HEK293 (cell line): ENCODE results near the gene NGRN.

Source experiments
- CTCF ChIA-PET: fragments of 350-600 bp; formaldehyde crosslinking; extraction: SDS; loops from one replicate; lab custom pipeline; 2021; ENCODE audit warnings: antibody characterized with exemption; lab: Yijun Ruan, JAX
- POLR2A ChIA-PET: fragments of 300-600 bp; formaldehyde crosslinking; extraction: SDS; loops from one replicate; lab custom pipeline; 2020; ENCODE audit warnings: antibody characterized with exemption, inconsistent platforms; lab: Yijun Ruan, JAX
- H3K27ac ChIP-seq: fragments of 200-500 bp; sonication (Bioruptor generic); 2 replicates; pipeline ENCODE4 v1.5.1; 2014; ENCODE audit warnings: low read depth, low read length, control low read depth, inconsistent platforms; ENCODE audit errors: extremely low read depth
- H3K36me3 ChIP-seq, 2 experiments: fragments of 200-500 bp in 1 of 2; sonication (Bioruptor generic) in 1 of 2; 1 replicate in 1 of 2; 2 replicates in 1 of 2; pipeline ENCODE4 v1.5.1; 2014 to 2017; ENCODE audit warnings: inconsistent platforms in 2 of 2, low read length in 2 of 2; ENCODE audit not compliant: control insufficient read depth in 2 of 2, insufficient read depth in 1 of 2
- H3K4me1 ChIP-seq: fragments of 200-500 bp; sonication (Bioruptor generic); 2 replicates; pipeline ENCODE4 v1.5.1; 2014; ENCODE audit warnings: mild to moderate bottlenecking, low read length, inconsistent platforms; ENCODE audit not compliant: control insufficient read depth, insufficient read depth
- H3K4me3 ChIP-seq: 2 replicates; pipeline ENCODE4 v1.5.1; 2011; ENCODE audit warnings: low read depth, mild to moderate bottlenecking, control low read depth, low read length, moderate library complexity
- H3K9me3 ChIP-seq: fragments of 200-500 bp; sonication (Bioruptor generic); 2 replicates; pipeline ENCODE4 v1.5.1; 2014; ENCODE audit warnings: low read depth, low read length, inconsistent platforms; ENCODE audit not compliant: control insufficient read depth, insufficient read depth
- GLI2 ChIP-seq: fragments of 450-650 bp; formaldehyde crosslinking; IDR thresholded peaks from 2 replicates; pipeline ENCODE4; 2017; ENCODE audit warnings: missing biosample characterization, missing genetic modification characterization, low read depth, borderline replicate concordance
- GLIS1 ChIP-seq: fragments of 450-650 bp; formaldehyde crosslinking; IDR thresholded peaks from 2 replicates; pipeline ENCODE4 v1.5.1; 2016; ENCODE audit warnings: missing biosample characterization, missing genetic modification characterization
- GLIS2 ChIP-seq: fragments of 450-650 bp; formaldehyde crosslinking; IDR thresholded peaks from 2 replicates; pipeline ENCODE4 v1.5.1; 2016; ENCODE audit warnings: missing biosample characterization, missing genetic modification characterization
- KLF16 ChIP-seq: fragments of 450-650 bp; formaldehyde crosslinking; IDR thresholded peaks from 2 replicates; pipeline ENCODE4 v1.5.1; 2017; ENCODE audit warnings: missing biosample characterization, missing genetic modification characterization
- OSR2 ChIP-seq: fragments of 450-650 bp; formaldehyde crosslinking; IDR thresholded peaks from 2 replicates; pipeline ENCODE4 v1.5.1; 2016; ENCODE audit warnings: missing biosample characterization, missing genetic modification characterization
- PRDM6 ChIP-seq: fragments of 450-650 bp; formaldehyde crosslinking; IDR thresholded peaks from 2 replicates; pipeline ENCODE4 v1.5.1; 2017; ENCODE audit warnings: missing biosample characterization, missing genetic modification characterization
- RBAK ChIP-seq: fragments of 450-650 bp; formaldehyde crosslinking; IDR thresholded peaks from 2 replicates; pipeline ENCODE4 v1.5.1; 2016; ENCODE audit warnings: missing biosample characterization, missing genetic modification characterization
- REPIN1 ChIP-seq: fragments of 450-650 bp; formaldehyde crosslinking; IDR thresholded peaks from 2 replicates; pipeline ENCODE4 v1.5.1; 2017; ENCODE audit warnings: missing biosample characterization, missing genetic modification characterization, low read depth
- ZBTB44 ChIP-seq: fragments of 450-650 bp; IDR thresholded peaks from 2 replicates; pipeline ENCODE4 v1.5.1; 2018; ENCODE audit warnings: missing biosample characterization, mild to moderate bottlenecking, missing genetic modification characterization
- ZBTB8A ChIP-seq: fragments of 450-650 bp; formaldehyde crosslinking; IDR thresholded peaks from 2 replicates; pipeline ENCODE4 v1.5.1; 2016; ENCODE audit warnings: missing biosample characterization, missing genetic modification characterization
- ZFP37 ChIP-seq: fragments of 450-650 bp; formaldehyde crosslinking; IDR thresholded peaks from 2 replicates; pipeline ENCODE4 v1.5.1; 2016; ENCODE audit warnings: missing biosample characterization, missing genetic modification characterization
- ZFP69B ChIP-seq: fragments of 450-650 bp; formaldehyde crosslinking; IDR thresholded peaks from 2 replicates; pipeline ENCODE4 v1.5.1; 2016; ENCODE audit warnings: missing biosample characterization, missing genetic modification characterization
- ZIC2 ChIP-seq: fragments of 450-650 bp; formaldehyde crosslinking; IDR thresholded peaks from 2 replicates; pipeline ENCODE4 v1.5.1; 2016; ENCODE audit warnings: missing biosample characterization, missing genetic modification characterization
- ZNF174 ChIP-seq: fragments of 450-650 bp; formaldehyde crosslinking; IDR thresholded peaks from 2 replicates; pipeline ENCODE4 v1.5.0; 2017; ENCODE audit warnings: missing biosample characterization, mild to moderate bottlenecking, missing genetic modification characterization
- ZNF2 ChIP-seq: fragments of 450-650 bp; formaldehyde crosslinking; IDR thresholded peaks from 2 replicates; pipeline ENCODE4 v1.5.1; 2016; ENCODE audit warnings: missing biosample characterization, missing genetic modification characterization
- ZNF248 ChIP-seq: fragments of 450-650 bp; formaldehyde crosslinking; IDR thresholded peaks from 2 replicates; pipeline ENCODE4 v1.5.1; 2017; ENCODE audit warnings: missing biosample characterization, missing genetic modification characterization
- ZNF274 ChIP-seq, 2 experiments: fragments of 200-500 bp in 1 of 2; fragments of 450-650 bp in 1 of 2; sonication (Bioruptor generic) in 1 of 2; formaldehyde crosslinking in 1 of 2; IDR thresholded peaks; 2 replicates each; pipeline versions ENCODE4 v1.5.1 to v1.6.1; 2014 to 2016; ENCODE audit warnings: borderline replicate concordance in 1 of 2, inconsistent platforms in 1 of 2, low read length in 1 of 2, missing biosample characterization in 1 of 2, missing genetic modification characterization in 1 of 2
- ZNF350 ChIP-seq: fragments of 450-650 bp; formaldehyde crosslinking; IDR thresholded peaks from 2 replicates; pipeline ENCODE4 v1.5.0; 2017; ENCODE audit warnings: missing biosample characterization, mild to moderate bottlenecking, missing genetic modification characterization
- ZNF423 ChIP-seq: fragments of 450-650 bp; formaldehyde crosslinking; IDR thresholded peaks from 2 replicates; pipeline ENCODE4 v1.5.1; 2016; ENCODE audit warnings: missing biosample characterization, missing genetic modification characterization
- ZNF433 ChIP-seq: fragments of 450-650 bp; formaldehyde crosslinking; IDR thresholded peaks from 2 replicates; pipeline ENCODE4 v1.5.1; 2016; ENCODE audit warnings: missing biosample characterization, missing genetic modification characterization, low read depth
- ZNF521 ChIP-seq: fragments of 450-650 bp; formaldehyde crosslinking; IDR thresholded peaks from 2 replicates; pipeline ENCODE4 v1.5.1; 2017; ENCODE audit warnings: missing biosample characterization, mild to moderate bottlenecking, missing genetic modification characterization
- ZNF560 ChIP-seq: fragments of 450-650 bp; formaldehyde crosslinking; IDR thresholded peaks from 2 replicates; pipeline ENCODE4 v1.5.1; 2017; ENCODE audit warnings: missing biosample characterization, missing genetic modification characterization, borderline replicate concordance
- ZNF585B ChIP-seq: fragments of 450-650 bp; formaldehyde crosslinking; IDR thresholded peaks from 2 replicates; pipeline ENCODE4 v1.5.1; 2016; ENCODE audit warnings: missing biosample characterization, missing genetic modification characterization
- ZNF768 ChIP-seq: fragments of 450-650 bp; formaldehyde crosslinking; IDR thresholded peaks from 2 replicates; pipeline ENCODE4 v1.5.1; 2018; ENCODE audit warnings: missing biosample characterization, mild to moderate bottlenecking, missing genetic modification characterization
- ZNF830 ChIP-seq: fragments of 450-650 bp; IDR thresholded peaks from 2 replicates; pipeline ENCODE4 v1.5.0; 2018; ENCODE audit warnings: missing biosample characterization, missing genetic modification characterization, low read depth, mild to moderate bottlenecking, moderate library complexity
- ZSCAN30 ChIP-seq: fragments of 450-650 bp; IDR thresholded peaks from 2 replicates; pipeline ENCODE4 v1.5.1; 2018; ENCODE audit warnings: missing biosample characterization, mild to moderate bottlenecking, missing genetic modification characterization, moderate library complexity
- ZSCAN4 ChIP-seq: fragments of 450-650 bp; formaldehyde crosslinking; IDR thresholded peaks from 2 replicates; pipeline ENCODE4 v1.5.1; 2017; ENCODE audit warnings: missing biosample characterization, missing genetic modification characterization
- ZSCAN5A ChIP-seq: fragments of 450-650 bp; formaldehyde crosslinking; IDR thresholded peaks from 2 replicates; pipeline ENCODE4 v1.5.1; 2016; ENCODE audit warnings: missing biosample characterization, missing genetic modification characterization

The NGRN gene

GRCh38 chr15:90225047-90225446, 40.4 kb upstream of the NGRN start:
- no peak for TF ChIP-seq ZNF174 (tag by site-specific recombination)
- TF ChIP-seq ZNF585B (tag by site-specific recombination): no peak
- no peak for TF ChIP-seq KLF16 (tag by site-specific recombination)
- TF ChIP-seq ZFP69B: no peak
- no peak for TF ChIP-seq ZSCAN30
- no peak for TF ChIP-seq ZNF521 (tag by site-specific recombination)
- no peak for TF ChIP-seq ZNF433 (tag by site-specific recombination)
- TF ChIP-seq ZIC2 (tag by site-specific recombination): no peak
- no peak for TF ChIP-seq ZSCAN4 (tag by site-specific recombination)
- no peak for TF ChIP-seq ZNF830 (tag by site-specific recombination)
- TF ChIP-seq ZNF2 (tag by site-specific recombination): no peak
- no peak for TF ChIP-seq RBAK (tag by site-specific recombination)
- no peak for TF ChIP-seq GLI2
- no peak for TF ChIP-seq ZFP37 (tag by site-specific recombination)
- TF ChIP-seq ZNF560 (tag by site-specific recombination): no peak
- TF ChIP-seq ZSCAN5A (tag by site-specific recombination): no peak
- TF ChIP-seq ZNF768 (tag by site-specific recombination): no peak
- TF ChIP-seq ZNF350 (tag by site-specific recombination): no peak
- no peak for TF ChIP-seq REPIN1 (tag by site-specific recombination)
- POLR2A ChIA-PET: interaction anchor here (2.0 kb wide), 1 partner anchor 8 kb away, joined by 7 read pairs; the partner anchor contains the start of genes CIB1 and GDPGP1
- Histone ChIP-seq H3K4me1 (peaks cover 6% of the 10 kb centered on the region; the same call in 1 of the 2 replicates), H3K27ac (no peak overlapping the region), H3K36me3 (peaks cover 13 to 65% of the 10 kb centered on the region in 2 experiments; a peak in 2 of 3 replicates), H3K4me3 (no peak overlapping the region), H3K9me3 (no peaks in the 10 kb centered on the region)
- CTCF ChIA-PET: interaction anchor here (1.5 kb wide), 1 partner anchor 82 kb away, joined by 4 read pairs; no protein-coding TSS in a partner anchor

- Histone ChIP-seq H3K36me3 (peaks cover 13 to 71% of the 10 kb centered on the region in 2 experiments; a peak in 2 of 3 replicates), H3K9me3 (no peaks in the 10 kb centered on the region), H3K4me3 (no peak overlapping the region), H3K27ac (no peak overlapping the region), H3K4me1 (peaks cover 6% of the 10 kb centered on the region; the same call in 1 of the 2 replicates)
- ChIA-PET POLR2A (interaction anchor here (2.0 kb wide), 1 partner anchor 8 kb away, joined by 7 read pairs; the partner anchor contains the start of genes CIB1 and GDPGP1), CTCF (interaction anchor here (0.7 to 1.5 kb wide), 2 partner anchors 83 to 225 kb away, joined by 3 to 4 read pairs; no protein-coding TSS in a partner anchor)
- TF ChIP-seq GLIS1 (tag by site-specific recombination): peak; percentile 65
- TF ChIP-seq ZNF423 (tag by site-specific recombination): peak; percentile 63; the same call in 1 of the 2 replicates
- TF ChIP-seq OSR2: peak; percentile 89
- no peak for TF ChIP-seq ZNF248 (tag by site-specific recombination)
- TF ChIP-seq ZNF274 (IDR thresholded peaks at IDR 0.05; ENCODE audit: low read length): no peak
- no peak for TF ChIP-seq ZNF274 (tag by site-specific recombination; IDR thresholded peaks at IDR 0.05; ENCODE audit: borderline replicate concordance)
- TF ChIP-seq ZBTB44 (tag by site-specific recombination): peak; percentile 24; the same call in 1 of the 2 replicates
- peak; percentile 68 for TF ChIP-seq GLIS2 (tag by site-specific recombination)
- TF ChIP-seq ZBTB8A: 0 out of 2 replicates have a peak, but pooled peaks have one; percentile 14
- peak; percentile 58; the same call in 1 of the 2 replicates for TF ChIP-seq PRDM6 (tag by site-specific recombination)
Measured at GRCh38 chr15:90225504-90226234, 39.8 kb upstream of the NGRN start.
